ENCODE data around the gene TACC2. TPM values are rescaled to one million over a fixed set of nuclear protein-coding genes. Genes with fewer than 3 reads are reported as not detected.
"Not testable (repeated sequence)": the region's sequence is repeated elsewhere in the genome, so short reads cannot be mapped to it uniquely, and the experiment has no call there.

TACC2 gene
- total RNA-seq, 2 donors from 2014 or later, result 210 to 237 TPM

- DNase-seq, result no peak
- no peak for ATAC-seq
- intact Hi-C loops (cut with DNase I), result no loop called here
These were observed 93.9 kb downstream of the TACC2 start for GRCh38 chr10:122082616-122083477.

GRCh38 chr10:122083478-122084025, 94.6 kb downstream of the TACC2 start:
- DNase-seq, result peak; percentile 43
- peak; percentile 54 to 71 for ATAC-seq

GRCh38 chr10:122084286-122085041, 95.5 kb downstream of the TACC2 start:
- DNase-seq, result no peak
- ATAC-seq, result no peak
- intact Hi-C loops (cut with DNase I), result no loop called here

More at GRCh38 chr10:122083478-122084025, 94.6 kb downstream of the TACC2 start:
- intact Hi-C loops (cut with DNase I), result no loop called here

GRCh38 chr10:122085423-122085911, 96.5 kb downstream of the TACC2 start:
- intact Hi-C loops (cut with DNase I), result no loop called here
- peak in 1 of 2 donors; percentile 27 for ATAC-seq
- no peak for DNase-seq

- ATAC-seq (no peak), DNase-seq (no peak)
- intact Hi-C loops (cut with DNase I), result no loop called here
These were observed 97.7 kb downstream of the TACC2 start for GRCh38 chr10:122086416-122087240.

GRCh38 chr10:122087436-122087835, 98.5 kb downstream of the TACC2 start:
- no peak for ATAC-seq
- no peak for DNase-seq
- intact Hi-C loops (cut with DNase I), result no loop called here

- no peak for DNase-seq
- intact Hi-C loops (cut with DNase I), result no loop called here
- ATAC-seq, result no peak
These were observed 100.5 kb downstream of the TACC2 start for GRCh38 chr10:122089311-122090017.

- ATAC-seq (no peak), DNase-seq (no peak)
- intact Hi-C loops (cut with DNase I), result no loop called here
These were observed 102.8 kb downstream of the TACC2 start for GRCh38 chr10:122091722-122092121.

GRCh38 chr10:122093076-122093475, 104.1 kb downstream of the TACC2 start:
- no peak for DNase-seq
- intact Hi-C loops (cut with DNase I), result no loop called here
- ATAC-seq, result no peak

GRCh38 chr10:122096181-122096580, 107.2 kb downstream of the TACC2 start:
- ATAC-seq; DNase-seq; intact Hi-C loops (cut with DNase I): not testable (repeated sequence)

GRCh38 chr10:122096705-122097104, 107.7 kb downstream of the TACC2 start:
- intact Hi-C loops (cut with DNase I), result no loop called here
- ATAC-seq, result no peak
- DNase-seq, result no peak

- intact Hi-C loops (cut with DNase I), result no loop called here
- no peak for DNase-seq
- no peak for ATAC-seq
These were observed 109.0 kb downstream of the TACC2 start for GRCh38 chr10:122097935-122098334.

- no peak for DNase-seq
- ATAC-seq, result peak; percentile 55 to 83
- intact Hi-C loops (cut with DNase I), result no loop called here
These were observed 110.0 kb downstream of the TACC2 start for GRCh38 chr10:122098924-122099323.

GRCh38 chr10:122099562-122099961, 110.6 kb downstream of the TACC2 start:
- intact Hi-C loops (cut with DNase I), result no loop called here
- no peak for DNase-seq
- ATAC-seq, result no peak

GRCh38 chr10:122102146-122102868, 113.3 kb downstream of the TACC2 start:
- DNase-seq, result no peak
- ATAC-seq, result no peak
- intact Hi-C loops (cut with DNase I), result no loop called here

- ATAC-seq, result no peak
- DNase-seq, result no peak
- intact Hi-C loops (cut with DNase I), result no loop called here
These were observed 114.0 kb downstream of the TACC2 start for GRCh38 chr10:122102869-122103525.

- DNase-seq, result no peak
- intact Hi-C loops (cut with DNase I), result no loop called here
These were observed 114.6 kb downstream of the TACC2 start for GRCh38 chr10:122103592-122103991.

More at GRCh38 chr10:122103592-122103991, 114.6 kb downstream of the TACC2 start:
- no peak for ATAC-seq

Data from left cardiac atrium (tissue), 4 donors.